Testis (tissue), 3 donors: ENCODE data around the gene GRIP1. TPM values are rescaled to one million over a fixed set of nuclear protein-coding genes. Genes with fewer than 3 reads are reported as not detected.
A peak's percentile ranks its signal among the peaks of the same experiment; 100 is the strongest.

Experiments used
- DNase-seq: peaks from one replicate; pipeline ENCODE4 v3.0.0-alpha.2; 2019
- H3K27ac ChIP-seq, 2 donors: fragments of 200-600 bp; sonication (generic); one replicate each; pipeline ENCODE4 v1.5.1; 2019
- H3K27me3 ChIP-seq: fragments of 200-600 bp; sonication (generic); one replicate; pipeline ENCODE4 v1.5.1; 2019
- H3K36me3 ChIP-seq: fragments of 200-600 bp; sonication (generic); one replicate; pipeline ENCODE4 v1.5.1; 2017; ENCODE audit warnings: low read depth; ENCODE audit errors: missing control alignments
- H3K4me1 ChIP-seq: fragments of 200-600 bp; sonication (generic); one replicate; pipeline ENCODE4 v1.5.1; 2019
- H3K4me3 ChIP-seq, 2 donors: fragments of 200-600 bp; sonication (generic); one replicate each; pipeline ENCODE4 v1.5.1; 2017 to 2019
- H3K9me3 ChIP-seq: fragments of 200-600 bp; sonication (generic); one replicate; pipeline ENCODE4 v1.5.1; 2017
- POLR2A ChIP-seq: fragments of 450-650 bp; IDR thresholded peaks from one replicate; pipeline ENCODE4 v1.6.1; 2017; ENCODE audit warnings: antibody characterized with exemption, mild to moderate bottlenecking, moderate library complexity
- WGBS, 2 donors: methylation state at CpG; one replicate each; pipeline ENCODE4 v1.1.5; 2018; 5-methylcytosine and 5-hydroxymethylcytosine counted together
- intact Hi-C: fragments of 100-400 bp; cut with DNase I; formaldehyde crosslinking; loops from one replicate; pipeline ENCODE4 v1.15.1; 2023; ENCODE audit warnings: low total_unique reads
- polyA plus RNA-seq: library from polyadenylated mRNA; stranded (reverse); fragments of 350-450 nt; fragmentation: Illumina TruSeq; extraction: RNeasy Lipid Tissue Mini Kit (QIAGEN cat#74804); gene quantifications from one replicate; pipeline ENCODE4 v1.2.3, GENCODE V29; 2014; ENCODE audit warnings: low read depth, low replicate concordance; ENCODE audit not compliant: insufficient read depth
- total RNA-seq, 2 donors: library from RNA; depleted of rRNA; stranded (reverse); fragments of >200 nt; gene quantifications; one replicate each; pipeline ENCODE4 v1.2.3, GENCODE V29; 2016
- TF ChIP-seq, protein P1 (sequence below), 3 experiments: fragments of 450-650 bp in 2 of 3; fragments of 200-600 bp in 1 of 3; sonication (generic) in 1 of 3; IDR thresholded peaks; one replicate each; pipeline ENCODE4 v1.5.1; 2016 to 2019; ENCODE audit warnings: antibody characterized with exemption in 3 of 3, mild to moderate bottlenecking in 2 of 3, moderate library complexity in 1 of 3

The GRIP1 gene
- total and polyA plus RNA-seq, 3 donors from 2014 or later = 12.0 to 14.0 (median 12.9) TPM

DNA sequence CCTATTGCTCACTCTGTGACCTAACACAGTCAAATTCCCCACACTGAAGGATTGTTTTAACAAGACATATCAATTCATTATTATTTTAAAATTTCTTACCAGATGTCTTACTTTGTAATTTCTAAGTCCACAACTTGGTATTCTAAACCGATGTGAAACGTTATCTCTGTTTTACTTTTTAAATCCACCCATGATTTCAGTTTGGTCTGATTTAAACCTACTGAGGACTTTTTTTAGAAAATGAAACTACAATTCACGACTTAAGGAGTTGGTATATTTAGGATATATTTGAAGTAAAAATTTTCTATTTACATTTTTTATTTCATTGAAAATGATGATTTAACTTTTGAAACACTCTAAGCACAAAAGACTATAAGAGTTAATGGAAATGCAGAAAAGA is 35.1 kb upstream of the GRIP1 start:
- intact Hi-C loops = no loop called here
- Histone ChIP-seq H3K27me3 (no peaks in the 10 kb centered on the region), H3K36me3 (no peaks in the 10 kb centered on the region), H3K4me1 (no peaks in the 10 kb centered on the region), H3K4me3 (no peak overlapping the region), H3K9me3 (no peaks in the 10 kb centered on the region), H3K27ac (no peak overlapping the region)
- TF ChIP-seq POLR2A = no peak
- TF ChIP-seq, protein P1, sequence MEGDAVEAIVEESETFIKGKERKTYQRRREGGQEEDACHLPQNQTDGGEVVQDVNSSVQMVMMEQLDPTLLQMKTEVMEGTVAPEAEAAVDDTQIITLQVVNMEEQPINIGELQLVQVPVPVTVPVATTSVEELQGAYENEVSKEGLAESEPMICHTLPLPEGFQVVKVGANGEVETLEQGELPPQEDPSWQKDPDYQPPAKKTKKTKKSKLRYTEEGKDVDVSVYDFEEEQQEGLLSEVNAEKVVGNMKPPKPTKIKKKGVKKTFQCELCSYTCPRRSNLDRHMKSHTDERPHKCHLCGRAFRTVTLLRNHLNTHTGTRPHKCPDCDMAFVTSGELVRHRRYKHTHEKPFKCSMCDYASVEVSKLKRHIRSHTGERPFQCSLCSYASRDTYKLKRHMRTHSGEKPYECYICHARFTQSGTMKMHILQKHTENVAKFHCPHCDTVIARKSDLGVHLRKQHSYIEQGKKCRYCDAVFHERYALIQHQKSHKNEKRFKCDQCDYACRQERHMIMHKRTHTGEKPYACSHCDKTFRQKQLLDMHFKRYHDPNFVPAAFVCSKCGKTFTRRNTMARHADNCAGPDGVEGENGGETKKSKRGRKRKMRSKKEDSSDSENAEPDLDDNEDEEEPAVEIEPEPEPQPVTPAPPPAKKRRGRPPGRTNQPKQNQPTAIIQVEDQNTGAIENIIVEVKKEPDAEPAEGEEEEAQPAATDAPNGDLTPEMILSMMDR (IDR thresholded peaks at IDR 0.05) = no peak
- no peak for DNase-seq
- WGBS, 2 donors = 52 to 64% methylated on average over 3 of the region's 3 CpGs

- Histone ChIP-seq H3K36me3 (no peaks in the 10 kb centered on the region), H3K27me3 (no peaks in the 10 kb centered on the region), H3K9me3 (no peaks in the 10 kb centered on the region), H3K4me3 (no peak overlapping the region), H3K4me1 (no peaks in the 10 kb centered on the region), H3K27ac (no peak overlapping the region)
- DNase-seq = no peak
- TF ChIP-seq, protein P1 (IDR thresholded peaks at IDR 0.05) = no peak
- no peak for TF ChIP-seq POLR2A
- intact Hi-C loops = no loop called here
- WGBS, 2 donors = 86 to 88% methylated on average over 2 of the region's 2 CpGs
Observed at GRCh38 chr12:66709893-66710292, 31.0 kb upstream of the GRIP1 start.

- no peaks in the 10 kb centered on the region for H3K9me3 ChIP-seq
- WGBS, 2 donors = 89 to 92% methylated on average over 1 of the region's 1 CpG
- TF ChIP-seq POLR2A = no peak
- TF ChIP-seq, protein P1 (IDR thresholded peaks at IDR 0.05) = no peak
- H3K4me1 ChIP-seq = no peaks in the 10 kb centered on the region
- no peak for DNase-seq
- no peaks in the 10 kb centered on the region for H3K27me3 ChIP-seq
- intact Hi-C loops = no loop called here
- no peak overlapping the region for H3K4me3 ChIP-seq
- no peak overlapping the region for H3K27ac ChIP-seq
- H3K36me3 ChIP-seq = no peaks in the 10 kb centered on the region
Observed at GRCh38 chr12:66709457-66709773, 30.5 kb upstream of the GRIP1 start.

DNA sequence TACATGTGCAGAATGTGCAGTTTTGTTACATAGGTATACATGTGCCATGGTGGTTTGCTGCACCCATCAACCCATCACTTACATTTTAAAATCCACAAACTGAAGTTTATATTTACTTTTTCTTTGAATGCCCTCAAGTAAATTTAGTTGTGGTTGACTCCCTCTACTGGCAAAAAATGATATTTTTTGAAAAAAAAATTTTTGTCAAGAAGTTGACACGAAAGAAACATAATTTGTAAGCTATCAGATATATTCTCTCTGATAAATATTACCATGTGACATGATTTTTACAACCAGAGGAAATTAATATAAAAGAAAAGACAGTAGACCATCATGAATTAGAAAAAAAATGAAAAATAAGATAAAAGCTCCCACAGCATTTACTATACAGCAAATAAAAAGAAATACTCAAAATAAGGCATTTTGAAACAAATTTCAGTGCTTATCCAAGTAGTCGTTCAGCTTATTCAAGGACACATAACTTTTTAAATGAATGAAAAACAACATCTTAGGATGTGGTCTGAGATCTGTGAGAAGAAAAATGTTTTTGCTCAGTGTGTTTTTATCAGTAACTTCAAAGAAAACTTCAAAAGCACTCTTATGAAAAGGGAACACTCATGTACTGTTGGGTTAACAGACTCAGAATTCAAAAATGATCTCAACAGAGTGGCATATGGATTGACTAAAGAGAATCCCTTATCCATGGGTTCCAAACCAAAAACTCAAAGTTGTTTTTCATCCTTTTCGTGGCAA is 30.0 kb upstream of the GRIP1 start:
- 39 to 42% methylated on average over 3 of the region's 3 CpGs for WGBS, 2 donors
- Histone ChIP-seq H3K9me3 (no peaks in the 10 kb centered on the region), H3K4me3 (no peak overlapping the region), H3K36me3 (no peaks in the 10 kb centered on the region), H3K27me3 (no peaks in the 10 kb centered on the region), H3K4me1 (no peaks in the 10 kb centered on the region), H3K27ac (no peak overlapping the region)
- no peak for DNase-seq
- intact Hi-C loops = no loop called here
- TF ChIP-seq POLR2A = no peak
- TF ChIP-seq, protein P1 (IDR thresholded peaks at IDR 0.05) = peak in 1 of 3 experiments; percentile 63
